MM.1S (cell line): ENCODE data around the gene FOS.
A peak's percentile ranks its signal among the peaks of the same experiment; 100 is the strongest.

Source experiments
- DNase-seq: peaks from one replicate; pipeline ENCODE4 v3.0.0-alpha.2; 2015
- H2AFZ ChIP-seq: fragments of 300-600 bp; sonication (generic); 2 replicates; pipeline ENCODE4 v1.6.0; 2016; ENCODE audit warnings: antibody characterized with exemption, low read length
- H3F3A ChIP-seq: fragments of 300-600 bp; sonication (generic); 2 replicates; pipeline ENCODE4 v1.6.1; 2016; ENCODE audit warnings: mild to moderate bottlenecking, antibody characterized with exemption, low read length, moderate library complexity, mixed read lengths; ENCODE audit not compliant: insufficient read depth
- H3K27ac ChIP-seq: fragments of 300-600 bp; sonication (generic); 2 replicates; pipeline ENCODE4 v1.5.1; 2016; ENCODE audit warnings: mild to moderate bottlenecking, low read length
- H3K27me3 ChIP-seq: fragments of 300-600 bp; sonication (generic); replicated peaks from 2 replicates; pipeline ENCODE4 v1.6.0; 2016; ENCODE audit warnings: low read length; ENCODE audit not compliant: insufficient read depth
- H3K36me3 ChIP-seq: fragments of 300-600 bp; sonication (generic); replicated peaks from 2 replicates; pipeline ENCODE4 v1.6.1; 2016; ENCODE audit warnings: mild to moderate bottlenecking, low read length, mixed read lengths; ENCODE audit not compliant: insufficient read depth
- H3K4me1 ChIP-seq: fragments of 300-600 bp; sonication (generic); 2 replicates; pipeline ENCODE4 v1.6.1; 2016; ENCODE audit warnings: low read length, mixed read lengths
- H3K4me2 ChIP-seq: fragments of 300-600 bp; sonication (generic); 2 replicates; pipeline ENCODE4 v1.6.0; 2016; ENCODE audit warnings: low read depth, low read length
- H3K4me3 ChIP-seq: fragments of 300-600 bp; sonication (generic); 2 replicates; pipeline ENCODE4 v1.5.1; 2016; ENCODE audit warnings: low read length, mixed read lengths
- H3K79me2 ChIP-seq: fragments of 300-600 bp; sonication (generic); 2 replicates; pipeline ENCODE4 v1.6.1; 2016; ENCODE audit warnings: mixed run types, low read length, mixed read lengths
- H3K9ac ChIP-seq: fragments of 300-600 bp; sonication (generic); 2 replicates; pipeline ENCODE4 v1.6.1; 2016; ENCODE audit warnings: low read length, mixed read lengths
- H3K9me2 ChIP-seq: fragments of 300-600 bp; sonication (generic); replicated peaks from 2 replicates; pipeline ENCODE4 v1.6.1; 2016; ENCODE audit warnings: mild to moderate bottlenecking, low read length, mixed read lengths; ENCODE audit not compliant: insufficient read depth
- H3K9me3 ChIP-seq: fragments of 300-600 bp; sonication (generic); replicated peaks from 2 replicates; pipeline ENCODE4 v1.6.1; 2016; ENCODE audit warnings: mild to moderate bottlenecking, low read length, mixed read lengths; ENCODE audit not compliant: insufficient read depth
- H4K20me1 ChIP-seq: fragments of 300-600 bp; sonication (generic); 2 replicates; pipeline ENCODE4 v1.6.1; 2016; ENCODE audit warnings: mild to moderate bottlenecking, low read length, moderate library complexity, mixed read lengths; ENCODE audit not compliant: insufficient read depth
- CTCF ChIP-seq: fragments of 300-600 bp; sonication (generic); IDR thresholded peaks from 2 replicates; pipeline ENCODE4 v1.5.1; 2016; ENCODE audit warnings: antibody characterized with exemption, low read length, mixed read lengths
- EZH2 ChIP-seq: fragments of 300-600 bp; sonication (generic); optimal IDR thresholded peaks from 2 replicates; pipeline ENCODE3; 2017; ENCODE audit warnings: low read depth, mild to moderate bottlenecking, antibody characterized with exemption, low read length, mixed read lengths
- EZH2phosphoT487 ChIP-seq: fragments of 300-600 bp; sonication (generic); IDR thresholded peaks from 2 replicates; pipeline ENCODE4 v1.6.1; 2018; ENCODE audit warnings: antibody characterized with exemption, low read length

The FOS gene

GRCh38 chr14:75231320-75231719 lies 47.3 kb upstream of the FOS start:
- H4K20me1 ChIP-seq: no peaks in the 10 kb centered on the region
- no peaks in the 10 kb centered on the region for H3K9me2 ChIP-seq
- H3F3A ChIP-seq: peaks cover 3% of the 10 kb centered on the region; the same call in 1 of the 2 replicates
- no peaks in the 10 kb centered on the region for H3K36me3 ChIP-seq
- H3K9me3 ChIP-seq: no peaks in the 10 kb centered on the region
- peaks cover 33% of the 10 kb centered on the region for H3K4me1 ChIP-seq
- H3K27ac ChIP-seq: peak overlapping the region; percentile 79; the same call in 1 of the 2 replicates
- no peak overlapping the region for H2AFZ ChIP-seq
- peak; percentile 41 for DNase-seq
- H3K4me2 ChIP-seq: no peak overlapping the region
- no peak overlapping the region for H3K9ac ChIP-seq
- no peaks in the 10 kb centered on the region for H3K27me3 ChIP-seq
- H3K79me2 ChIP-seq: no peaks in the 10 kb centered on the region
- no peak overlapping the region for H3K4me3 ChIP-seq
- no peak for TF ChIP-seq CTCF
- no peak for TF ChIP-seq EZH2phosphoT487
- no peak for TF ChIP-seq EZH2

GRCh38 chr14:75232191-75232590 lies 46.4 kb upstream of the FOS start:
- no peak overlapping the region for H3K9ac ChIP-seq
- no peaks in the 10 kb centered on the region for H3K27me3 ChIP-seq
- no peaks in the 10 kb centered on the region for H4K20me1 ChIP-seq
- peaks cover 3% of the 10 kb centered on the region; the same call in 1 of the 2 replicates for H3F3A ChIP-seq
- H3K4me2 ChIP-seq: no peak overlapping the region
- TF ChIP-seq EZH2 (no peak), CTCF (no peak), EZH2phosphoT487 (no peak)
- peaks cover 33% of the 10 kb centered on the region for H3K4me1 ChIP-seq
- H3K4me3 ChIP-seq: no peak overlapping the region
- no peak overlapping the region; the same call in 1 of the 2 replicates for H3K27ac ChIP-seq
- H3K79me2 ChIP-seq: no peaks in the 10 kb centered on the region
- H3K9me2 ChIP-seq: no peaks in the 10 kb centered on the region
- no peak for DNase-seq
- H2AFZ ChIP-seq: no peak overlapping the region
- no peaks in the 10 kb centered on the region for H3K9me3 ChIP-seq
- H3K36me3 ChIP-seq: no peaks in the 10 kb centered on the region

GRCh38 chr14:75232597-75232996 lies 46.0 kb upstream of the FOS start:
- H3F3A ChIP-seq: peaks cover 3% of the 10 kb centered on the region; the same call in 1 of the 2 replicates
- H2AFZ ChIP-seq: no peak overlapping the region
- H3K9ac ChIP-seq: no peak overlapping the region
- peaks cover 33% of the 10 kb centered on the region for H3K4me1 ChIP-seq
- H3K9me3 ChIP-seq: no peaks in the 10 kb centered on the region
- H3K4me2 ChIP-seq: no peak overlapping the region
- H4K20me1 ChIP-seq: no peaks in the 10 kb centered on the region
- H3K27me3 ChIP-seq: no peaks in the 10 kb centered on the region
- TF ChIP-seq CTCF (no peak), EZH2 (no peak), EZH2phosphoT487 (no peak)
- H3K9me2 ChIP-seq: no peaks in the 10 kb centered on the region
- H3K79me2 ChIP-seq: no peaks in the 10 kb centered on the region
- H3K4me3 ChIP-seq: no peak overlapping the region
- DNase-seq: no peak
- H3K27ac ChIP-seq: no peak overlapping the region
- H3K36me3 ChIP-seq: no peaks in the 10 kb centered on the region
